ENCODE measurements around the gene ALAS1. TPM values are rescaled to one million over a fixed set of nuclear protein-coding genes. Genes with fewer than 3 reads are reported as not detected.

The ALAS1 gene
- total RNA-seq, 1 experiment from 2014 or later = 29.2 TPM

- CTCF ChIA-PET = interaction anchor here (13.0 kb wide), 1 partner anchor 20 kb away, joined by 175 read pairs; the partner anchor contains the start of gene TWF2
- POLR2A ChIA-PET = interaction anchor here (0.6 to 1.7 kb wide), 2 partner anchors 11 to 65 kb away, joined by 4 to 8 read pairs; no protein-coding TSS in a partner anchor
- Mint-ChIP-seq H3K4me1 (ENCODE audit: insufficient read depth, unreplicated experiment) (peaks cover 13% of the 10 kb centered on the region), H3K36me3 (ENCODE audit: insufficient read depth, unreplicated experiment) (peaks cover 42% of the 10 kb centered on the region), H3K4me3 (ENCODE audit: unreplicated experiment) (no peak overlapping the region), H3K27ac (ENCODE audit: low read depth, unreplicated experiment) (no peak overlapping the region), H3K9me3 (ENCODE audit: unreplicated experiment) (no peaks in the 10 kb centered on the region), H3K27me3 (ENCODE audit: insufficient read depth, unreplicated experiment) (no peaks in the 10 kb centered on the region)
- TF ChIP-seq CTCF (IDR thresholded peaks at IDR 0.05; ENCODE audit: unreplicated experiment) = no peak
- BruUV-seq (replicated peaks) = no TSS peak
- intact Hi-C loops (cut with micrococcal nuclease) = loop anchor here (10.0 kb wide), 1 partner anchor 211 kb away; no protein-coding TSS in a partner anchor
- no peak for DNase-seq (ENCODE audit: unreplicated experiment)
Observed at GRCh38 chr3:52215351-52215750, 17.4 kb downstream of the ALAS1 start.

- Mint-ChIP-seq H3K27ac (ENCODE audit: low read depth, unreplicated experiment) (peak overlapping the region; percentile 55), H3K4me1 (ENCODE audit: insufficient read depth, unreplicated experiment) (peaks cover 13% of the 10 kb centered on the region), H3K27me3 (ENCODE audit: insufficient read depth, unreplicated experiment) (no peaks in the 10 kb centered on the region), H3K9me3 (ENCODE audit: unreplicated experiment) (no peaks in the 10 kb centered on the region), H3K4me3 (ENCODE audit: unreplicated experiment) (peak overlapping the region; percentile 31), H3K36me3 (ENCODE audit: insufficient read depth, unreplicated experiment) (peaks cover 38% of the 10 kb centered on the region)
- BruUV-seq (replicated peaks) = no TSS peak
- TF ChIP-seq CTCF (IDR thresholded peaks at IDR 0.05; ENCODE audit: unreplicated experiment) = no peak
- POLR2A ChIA-PET = interaction anchor here (0.7 to 2.4 kb wide), 18 partner anchors 12 to 454 kb away, joined by 3 to 19 read pairs (median 4); partner anchors contain the start of genes GLYCTK and TWF2
- DNase-seq (ENCODE audit: unreplicated experiment) = peak; percentile 98
- intact Hi-C loops (cut with micrococcal nuclease) = loop anchor here (2.0 to 10.0 kb wide), 3 partner anchors 46 to 212 kb away; partner anchors contain the start of gene POC1A
- CTCF ChIA-PET = interaction anchor here (0.5 to 13.0 kb wide), 5 partner anchors 19 to 123 kb away, joined by 3 to 175 read pairs (median 4); partner anchors contain the start of genes TWF2 and WDR82
Observed at GRCh38 chr3:52216585-52217408, 18.8 kb downstream of the ALAS1 start.

GRCh38 chr3:52217409-52217805 is 19.4 kb downstream of the ALAS1 start:
- no peaks in the 10 kb centered on the region for H3K9me3 Mint-ChIP-seq (ENCODE audit: unreplicated experiment)
- H3K4me1 Mint-ChIP-seq (ENCODE audit: insufficient read depth, unreplicated experiment) = peaks cover 13% of the 10 kb centered on the region
- H3K4me3 Mint-ChIP-seq (ENCODE audit: unreplicated experiment) = peak overlapping the region; percentile 31
- H3K36me3 Mint-ChIP-seq (ENCODE audit: insufficient read depth, unreplicated experiment) = peaks cover 38% of the 10 kb centered on the region
- ChIA-PET CTCF (interaction anchor here (0.7 to 13.0 kb wide), 4 partner anchors 10 to 122 kb away, joined by 3 to 175 read pairs (median 43); partner anchors contain the start of gene TWF2), POLR2A (interaction anchor here (0.7 to 2.4 kb wide), 17 partner anchors 12 to 454 kb away, joined by 3 to 19 read pairs (median 4); partner anchors contain the start of genes GLYCTK and TWF2)
- no peak for TF ChIP-seq CTCF (IDR thresholded peaks at IDR 0.05; ENCODE audit: unreplicated experiment)
- intact Hi-C loops (cut with micrococcal nuclease) = loop anchor here (2.0 to 10.0 kb wide), 3 partner anchors 47 to 213 kb away; partner anchors contain the start of gene POC1A
- DNase-seq (ENCODE audit: unreplicated experiment) = no peak
- peak overlapping the region; percentile 55 for H3K27ac Mint-ChIP-seq (ENCODE audit: low read depth, unreplicated experiment)
- no TSS peak for BruUV-seq (replicated peaks)
- no peaks in the 10 kb centered on the region for H3K27me3 Mint-ChIP-seq (ENCODE audit: insufficient read depth, unreplicated experiment)

- TF ChIP-seq CTCF (IDR thresholded peaks at IDR 0.05; ENCODE audit: unreplicated experiment) = no peak
- Mint-ChIP-seq H3K9me3 (ENCODE audit: unreplicated experiment) (no peaks in the 10 kb centered on the region), H3K27me3 (ENCODE audit: insufficient read depth, unreplicated experiment) (no peaks in the 10 kb centered on the region), H3K36me3 (ENCODE audit: insufficient read depth, unreplicated experiment) (peaks cover 33% of the 10 kb centered on the region), H3K27ac (ENCODE audit: low read depth, unreplicated experiment) (no peak overlapping the region), H3K4me1 (ENCODE audit: insufficient read depth, unreplicated experiment) (peaks cover 13% of the 10 kb centered on the region), H3K4me3 (ENCODE audit: unreplicated experiment) (no peak overlapping the region)
- ChIA-PET CTCF (interaction anchor here (0.5 to 13.0 kb wide), 6 partner anchors 9 to 225 kb away, joined by 3 to 175 read pairs (median 4); partner anchors contain the start of gene TWF2), POLR2A (interaction anchor here (2.4 kb wide), 1 partner anchor 20 kb away, joined by 19 read pairs; the partner anchor contains the start of gene TWF2)
- no peak for DNase-seq (ENCODE audit: unreplicated experiment)
- intact Hi-C loops (cut with micrococcal nuclease) = loop anchor here (10.0 kb wide), 1 partner anchor 213 kb away; no protein-coding TSS in a partner anchor
- BruUV-seq (replicated peaks) = no TSS peak
Observed at GRCh38 chr3:52218026-52218425, 20.1 kb downstream of the ALAS1 start.

Measured in MCF 10A (cell line).